Nephron (organoid): ENCODE results near the gene RIC3.
A peak's percentile ranks its signal among the peaks of the same experiment; 100 is the strongest.
"Not testable (repeated sequence)": the region's sequence is repeated elsewhere in the genome, so short reads cannot be mapped to it uniquely, and the experiment has no call there.

Source experiments
- H3K27ac Mint-ChIP-seq, 3 experiments: 2 replicates each; pipeline ENCODE4 v1.8.0; 2020; ENCODE audit warnings: mixed read lengths in 3 of 3, mild to moderate bottlenecking in 2 of 3, moderate library complexity in 1 of 3
- H3K27me3 Mint-ChIP-seq: 2 replicates; pipeline ENCODE4 v1.8.0; 2021; ENCODE audit warnings: low read depth, mild to moderate bottlenecking, moderate library complexity, mixed read lengths
- H3K36me3 Mint-ChIP-seq: 2 replicates; pipeline ENCODE4 v1.8.0; 2020; ENCODE audit warnings: low read depth, mixed read lengths
- H3K4me1 Mint-ChIP-seq: 2 replicates; pipeline ENCODE4 v1.8.0; 2020; ENCODE audit warnings: mixed read lengths
- H3K4me3 Mint-ChIP-seq, 3 experiments: 2 replicates each; pipeline ENCODE4 v1.8.0; 2020; ENCODE audit warnings: mild to moderate bottlenecking in 3 of 3, mixed read lengths in 3 of 3, moderate library complexity in 2 of 3
- H3K9me3 Mint-ChIP-seq: 2 replicates; pipeline ENCODE4 v1.8.0; 2020; ENCODE audit warnings: mixed read lengths
- TF ChIP-seq, protein P1 (sequence below), 3 experiments: fragments of 200-600 bp; sonication (generic); IDR thresholded peaks; one replicate each; pipeline ENCODE4 v1.5.0; 2021; ENCODE audit warnings: antibody characterized with exemption in 3 of 3; ENCODE audit not compliant: unreplicated experiment in 3 of 3

The RIC3 gene

DNA sequence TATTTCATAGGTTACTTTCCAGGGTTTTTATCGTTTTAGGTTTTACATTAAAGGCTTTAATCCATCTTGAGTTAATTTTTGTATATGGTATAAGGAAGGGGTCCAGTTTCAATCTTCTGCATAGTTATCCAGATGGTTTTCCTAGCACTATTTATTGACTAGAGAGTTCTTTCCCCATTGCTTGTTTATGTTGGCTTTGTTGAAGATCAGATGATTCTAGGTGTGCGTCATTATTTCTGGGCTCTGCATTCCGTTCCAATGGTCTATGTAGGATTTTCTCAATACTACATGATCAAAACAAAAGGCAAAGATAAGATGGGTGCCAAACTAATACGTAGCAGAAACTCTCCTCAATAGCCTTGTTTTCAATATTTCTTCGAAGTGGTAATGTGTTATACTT lies 14.3 kb upstream of the RIC3 start:
- Mint-ChIP-seq H3K4me3 (no peak overlapping the region), H3K27me3 (no peaks in the 10 kb centered on the region), H3K4me1 (no peaks in the 10 kb centered on the region), H3K9me3 (peaks cover 14% of the 10 kb centered on the region), H3K36me3 (peaks cover 3% of the 10 kb centered on the region), H3K27ac (no peak overlapping the region)
- TF ChIP-seq, protein P1, sequence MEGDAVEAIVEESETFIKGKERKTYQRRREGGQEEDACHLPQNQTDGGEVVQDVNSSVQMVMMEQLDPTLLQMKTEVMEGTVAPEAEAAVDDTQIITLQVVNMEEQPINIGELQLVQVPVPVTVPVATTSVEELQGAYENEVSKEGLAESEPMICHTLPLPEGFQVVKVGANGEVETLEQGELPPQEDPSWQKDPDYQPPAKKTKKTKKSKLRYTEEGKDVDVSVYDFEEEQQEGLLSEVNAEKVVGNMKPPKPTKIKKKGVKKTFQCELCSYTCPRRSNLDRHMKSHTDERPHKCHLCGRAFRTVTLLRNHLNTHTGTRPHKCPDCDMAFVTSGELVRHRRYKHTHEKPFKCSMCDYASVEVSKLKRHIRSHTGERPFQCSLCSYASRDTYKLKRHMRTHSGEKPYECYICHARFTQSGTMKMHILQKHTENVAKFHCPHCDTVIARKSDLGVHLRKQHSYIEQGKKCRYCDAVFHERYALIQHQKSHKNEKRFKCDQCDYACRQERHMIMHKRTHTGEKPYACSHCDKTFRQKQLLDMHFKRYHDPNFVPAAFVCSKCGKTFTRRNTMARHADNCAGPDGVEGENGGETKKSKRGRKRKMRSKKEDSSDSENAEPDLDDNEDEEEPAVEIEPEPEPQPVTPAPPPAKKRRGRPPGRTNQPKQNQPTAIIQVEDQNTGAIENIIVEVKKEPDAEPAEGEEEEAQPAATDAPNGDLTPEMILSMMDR (IDR thresholded peaks at IDR 0.05; ENCODE audit: unreplicated experiment in 3 of 3): no peak

DNA sequence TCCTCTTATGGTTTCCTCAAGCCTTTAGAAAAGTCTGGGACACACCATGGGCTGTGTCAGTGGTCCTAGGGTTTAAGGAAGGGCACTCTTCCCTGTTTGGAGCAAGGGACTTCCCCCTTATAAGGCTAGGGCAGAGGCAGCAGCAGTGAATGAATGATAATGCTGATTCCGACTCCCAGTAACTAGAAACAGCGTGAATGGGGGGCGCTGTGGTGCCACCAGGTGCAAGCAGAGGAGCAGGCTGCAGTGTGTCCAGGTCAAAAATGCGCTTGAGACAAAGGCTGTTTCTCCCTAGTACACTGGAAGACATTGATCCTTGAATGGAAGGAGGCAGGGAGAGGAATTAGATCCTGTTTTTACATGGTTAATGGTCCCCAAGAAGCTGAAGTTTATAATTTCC lies 11.6 kb upstream of the RIC3 start:
- Mint-ChIP-seq H3K9me3 (peaks cover 7% of the 10 kb centered on the region), H3K4me1 (no peaks in the 10 kb centered on the region), H3K27ac (no peak overlapping the region), H3K4me3 (no peak overlapping the region), H3K27me3 (peaks cover 11% of the 10 kb centered on the region), H3K36me3 (no peaks in the 10 kb centered on the region)
- TF ChIP-seq, protein P1 (IDR thresholded peaks at IDR 0.05; ENCODE audit: unreplicated experiment in 3 of 3): no peak

- TF ChIP-seq, protein P1 (IDR thresholded peaks at IDR 0.05; ENCODE audit: unreplicated experiment in 3 of 3): no peak
- peaks cover 3% of the 10 kb centered on the region for H3K9me3 Mint-ChIP-seq
- H3K36me3 Mint-ChIP-seq: no peaks in the 10 kb centered on the region
- no peak overlapping the region for H3K4me3 Mint-ChIP-seq
- H3K27ac Mint-ChIP-seq: no peak overlapping the region
- H3K4me1 Mint-ChIP-seq: no peaks in the 10 kb centered on the region
- peaks cover 23% of the 10 kb centered on the region for H3K27me3 Mint-ChIP-seq
Observed at GRCh38 chr11:8178297-8178696, 9.5 kb upstream of the RIC3 start.

GRCh38 chr11:8177136-8177535 lies 8.3 kb upstream of the RIC3 start:
- Mint-ChIP-seq H3K27ac (no peak overlapping the region), H3K9me3 (no peaks in the 10 kb centered on the region), H3K36me3 (no peaks in the 10 kb centered on the region)

DNA sequence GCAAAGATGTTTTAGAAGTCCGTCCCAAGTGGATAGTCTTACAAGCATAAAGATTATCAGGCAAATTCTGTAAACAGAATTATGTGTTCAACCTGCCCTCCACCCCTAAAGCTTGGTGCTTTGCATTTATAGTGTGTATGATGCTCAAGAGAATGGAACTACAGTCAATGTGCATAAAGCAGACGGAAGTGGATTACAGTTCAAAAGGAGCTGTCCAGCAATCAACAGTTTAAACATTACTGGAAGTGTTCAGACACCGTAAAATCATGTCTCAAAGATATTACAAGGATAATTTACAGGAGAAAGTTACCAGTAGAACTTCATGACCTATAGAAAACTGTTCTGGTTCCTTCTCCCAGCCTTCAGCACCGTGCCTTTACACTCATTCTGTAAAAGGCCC lies 1.0 kb downstream of the RIC3 start:
- TF ChIP-seq, protein P1 (IDR thresholded peaks at IDR 0.05; ENCODE audit: unreplicated experiment in 3 of 3): no peak
- Mint-ChIP-seq H3K27ac (no peak overlapping the region), H3K4me1 (peaks cover 10% of the 10 kb centered on the region), H3K36me3 (no peaks in the 10 kb centered on the region), H3K27me3 (peaks cover 63% of the 10 kb centered on the region), H3K4me3 (peak overlapping the region; percentile 57 to 79 (median 74)), H3K9me3 (peaks cover 5% of the 10 kb centered on the region)

More at GRCh38 chr11:8177136-8177535, 8.3 kb upstream of the RIC3 start:
- Mint-ChIP-seq H3K4me3 (no peak overlapping the region), H3K27me3 (peaks cover 29% of the 10 kb centered on the region), H3K4me1 (no peaks in the 10 kb centered on the region)
- TF ChIP-seq, protein P1 (IDR thresholded peaks at IDR 0.05; ENCODE audit: unreplicated experiment in 3 of 3): no peak

DNA sequence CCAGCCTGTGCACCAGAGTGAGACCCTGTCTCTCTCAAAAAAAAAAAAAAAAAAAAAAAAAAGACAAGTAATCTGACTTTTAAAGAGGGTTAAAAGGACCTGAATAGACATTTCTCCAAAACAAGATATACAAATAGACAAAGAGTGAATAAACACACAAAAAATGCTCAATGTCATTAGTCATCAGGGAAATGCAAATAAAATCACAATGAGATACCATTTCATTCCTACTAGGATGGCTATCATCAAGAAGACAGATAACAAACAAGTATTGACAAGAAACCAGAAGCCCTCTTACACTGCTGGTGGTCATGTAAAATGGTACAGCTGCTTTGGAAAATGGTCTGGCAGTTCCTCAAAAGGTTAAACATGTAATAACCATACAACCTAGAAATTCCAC lies 4.1 kb downstream of the RIC3 start:
- no peaks in the 10 kb centered on the region for H3K36me3 Mint-ChIP-seq
- no peak overlapping the region for H3K4me3 Mint-ChIP-seq
- H3K9me3 Mint-ChIP-seq: peaks cover 5% of the 10 kb centered on the region
- peaks cover 52% of the 10 kb centered on the region for H3K27me3 Mint-ChIP-seq
- H3K4me1 Mint-ChIP-seq: peaks cover 10% of the 10 kb centered on the region
- TF ChIP-seq, protein P1 (IDR thresholded peaks at IDR 0.05; ENCODE audit: unreplicated experiment in 3 of 3): no peak
- no peak overlapping the region for H3K27ac Mint-ChIP-seq

DNA sequence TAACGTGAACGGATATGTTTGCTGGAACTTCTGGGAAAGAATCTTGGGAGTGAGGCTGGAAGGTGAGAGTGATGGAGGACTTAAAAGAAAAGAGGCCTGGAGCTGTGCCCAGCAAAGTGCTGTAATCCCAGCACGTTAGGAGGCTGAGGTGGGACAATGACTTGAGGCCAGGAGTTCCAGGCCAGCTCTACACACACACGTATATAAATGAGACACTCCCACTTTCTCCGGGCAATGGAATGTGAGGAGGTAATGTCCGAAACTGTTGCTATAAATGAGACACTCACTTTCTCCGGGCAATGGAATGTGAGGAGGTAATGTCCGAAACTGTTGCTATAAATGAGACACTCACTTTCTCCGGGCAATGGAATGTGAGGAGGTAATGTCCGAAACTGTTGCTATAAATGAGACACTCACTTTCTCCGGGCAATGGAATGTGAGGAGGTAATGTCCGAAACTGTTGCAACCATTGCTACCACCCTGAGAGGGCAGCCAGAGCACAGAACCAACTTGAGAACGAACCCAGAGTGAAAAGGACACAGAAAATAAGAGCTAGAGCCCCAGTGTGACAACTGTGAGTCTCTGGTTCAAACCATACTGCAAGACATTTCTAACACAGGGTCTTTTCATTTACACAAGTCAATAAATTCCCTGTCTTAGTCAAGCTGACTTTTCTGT lies 7.1 kb downstream of the RIC3 start:
- not testable (repeated sequence) for H3K9me3 Mint-ChIP-seq, H3K27ac Mint-ChIP-seq, H3K4me3 Mint-ChIP-seq, H3K36me3 Mint-ChIP-seq, H3K4me1 Mint-ChIP-seq
- H3K27me3 Mint-ChIP-seq: peaks cover 23% of the 10 kb centered on the region
